ENCODE data around the gene HCCS. TPM values are rescaled to one million over a fixed set of nuclear protein-coding genes. Genes with fewer than 3 reads are reported as not detected.
"Not testable (repeated sequence)": the region's sequence is repeated elsewhere in the genome, so short reads cannot be mapped to it uniquely, and the experiment has no call there.

The HCCS gene
- total RNA-seq, 1 experiment from 2014 or later, result 51.4 TPM

GRCh38 chrX:11111947-11112346 is 815 bp downstream of the HCCS start:
- DNase-seq (ENCODE audit: low read depth), result no peak
- in situ Hi-C loops (cut with HindIII; ENCODE audit: low pct_unique_long_range_greater_than_20kb, low sequenced_read_pairs), result no loop called here

- no peak for DNase-seq (ENCODE audit: low read depth)
- in situ Hi-C loops (cut with HindIII; ENCODE audit: low pct_unique_long_range_greater_than_20kb, low sequenced_read_pairs), result no loop called here
Observed at GRCh38 chrX:11113731-11114130, 2.6 kb downstream of the HCCS start.

GRCh38 chrX:11117745-11118144 is 6.6 kb downstream of the HCCS start:
- DNase-seq (ENCODE audit: low read depth), result peak; percentile 42
- in situ Hi-C loops (cut with HindIII; ENCODE audit: low pct_unique_long_range_greater_than_20kb, low sequenced_read_pairs), result no loop called here

- in situ Hi-C loops (cut with HindIII; ENCODE audit: low pct_unique_long_range_greater_than_20kb, low sequenced_read_pairs), result no loop called here
Observed at GRCh38 chrX:11119313-11119943, 8.3 kb downstream of the HCCS start.

GRCh38 chrX:11123087-11123486 is 12.0 kb downstream of the HCCS start:
- in situ Hi-C loops (cut with HindIII; ENCODE audit: low pct_unique_long_range_greater_than_20kb, low sequenced_read_pairs), result not testable (repeated sequence)

More at GRCh38 chrX:11119313-11119943, 8.3 kb downstream of the HCCS start:
- DNase-seq (ENCODE audit: low read depth), result no peak

GRCh38 chrX:11124112-11124511 is 13.0 kb downstream of the HCCS start:
- in situ Hi-C loops (cut with HindIII; ENCODE audit: low pct_unique_long_range_greater_than_20kb, low sequenced_read_pairs), result no loop called here
- no peak for DNase-seq (ENCODE audit: low read depth)

More at GRCh38 chrX:11123087-11123486, 12.0 kb downstream of the HCCS start:
- DNase-seq (ENCODE audit: low read depth), result not testable (repeated sequence)

GRCh38 chrX:11125060-11125459 is 13.9 kb downstream of the HCCS start:
- in situ Hi-C loops (cut with HindIII; ENCODE audit: low pct_unique_long_range_greater_than_20kb, low sequenced_read_pairs), result no loop called here
- DNase-seq (ENCODE audit: low read depth), result no peak

GRCh38 chrX:11129534-11130105 is 18.5 kb downstream of the HCCS start:
- DNase-seq (ENCODE audit: low read depth), result no peak
- in situ Hi-C loops (cut with HindIII; ENCODE audit: low pct_unique_long_range_greater_than_20kb, low sequenced_read_pairs), result no loop called here

GRCh38 chrX:11130136-11130535 is 19.0 kb downstream of the HCCS start:
- in situ Hi-C loops (cut with HindIII; ENCODE audit: low pct_unique_long_range_greater_than_20kb, low sequenced_read_pairs), result no loop called here

GRCh38 chrX:11131146-11131545 is 20.0 kb downstream of the HCCS start:
- in situ Hi-C loops (cut with HindIII; ENCODE audit: low pct_unique_long_range_greater_than_20kb, low sequenced_read_pairs), result no loop called here

More at GRCh38 chrX:11130136-11130535, 19.0 kb downstream of the HCCS start:
- no peak for DNase-seq (ENCODE audit: low read depth)

GRCh38 chrX:11135564-11136185 is 24.5 kb downstream of the HCCS start:
- in situ Hi-C loops (cut with HindIII; ENCODE audit: low pct_unique_long_range_greater_than_20kb, low sequenced_read_pairs), result no loop called here
- no peak for DNase-seq (ENCODE audit: low read depth)

More at GRCh38 chrX:11131146-11131545, 20.0 kb downstream of the HCCS start:
- no peak for DNase-seq (ENCODE audit: low read depth)

GRCh38 chrX:11137543-11138139 is 26.5 kb downstream of the HCCS start:
- DNase-seq (ENCODE audit: low read depth), result peak; percentile 10

GRCh38 chrX:11138498-11139390 is 27.6 kb downstream of the HCCS start:
- in situ Hi-C loops (cut with HindIII; ENCODE audit: low pct_unique_long_range_greater_than_20kb, low sequenced_read_pairs), result no loop called here

More at GRCh38 chrX:11137543-11138139, 26.5 kb downstream of the HCCS start:
- in situ Hi-C loops (cut with HindIII; ENCODE audit: low pct_unique_long_range_greater_than_20kb, low sequenced_read_pairs), result no loop called here

GRCh38 chrX:11143931-11144678 is 33.0 kb downstream of the HCCS start:
- DNase-seq (ENCODE audit: low read depth), result peak; percentile 34
- in situ Hi-C loops (cut with HindIII; ENCODE audit: low pct_unique_long_range_greater_than_20kb, low sequenced_read_pairs), result no loop called here

More at GRCh38 chrX:11138498-11139390, 27.6 kb downstream of the HCCS start:
- no peak for DNase-seq (ENCODE audit: low read depth)

- no peak for DNase-seq (ENCODE audit: low read depth)
- in situ Hi-C loops (cut with HindIII; ENCODE audit: low pct_unique_long_range_greater_than_20kb, low sequenced_read_pairs), result no loop called here
Observed at GRCh38 chrX:11146411-11146810, 35.3 kb downstream of the HCCS start.

GRCh38 chrX:11148401-11148800 is 37.3 kb downstream of the HCCS start:
- no peak for DNase-seq (ENCODE audit: low read depth)
- in situ Hi-C loops (cut with HindIII; ENCODE audit: low pct_unique_long_range_greater_than_20kb, low sequenced_read_pairs), result no loop called here

GRCh38 chrX:11151799-11152559 is 40.8 kb downstream of the HCCS start:
- DNase-seq (ENCODE audit: low read depth), result peak; percentile 8
- in situ Hi-C loops (cut with HindIII; ENCODE audit: low pct_unique_long_range_greater_than_20kb, low sequenced_read_pairs), result no loop called here
